Measurements from ENCODE around the gene UST. TPM values are rescaled to one million over a fixed set of nuclear protein-coding genes. Genes with fewer than 3 reads are reported as not detected.

UST gene
- total and polyA plus RNA-seq, 2 of the 8 experiments (the other 6 are each of a cell fraction or from before 2014, with no cell fraction given), result 13.5 to 34.5 TPM

DNA sequence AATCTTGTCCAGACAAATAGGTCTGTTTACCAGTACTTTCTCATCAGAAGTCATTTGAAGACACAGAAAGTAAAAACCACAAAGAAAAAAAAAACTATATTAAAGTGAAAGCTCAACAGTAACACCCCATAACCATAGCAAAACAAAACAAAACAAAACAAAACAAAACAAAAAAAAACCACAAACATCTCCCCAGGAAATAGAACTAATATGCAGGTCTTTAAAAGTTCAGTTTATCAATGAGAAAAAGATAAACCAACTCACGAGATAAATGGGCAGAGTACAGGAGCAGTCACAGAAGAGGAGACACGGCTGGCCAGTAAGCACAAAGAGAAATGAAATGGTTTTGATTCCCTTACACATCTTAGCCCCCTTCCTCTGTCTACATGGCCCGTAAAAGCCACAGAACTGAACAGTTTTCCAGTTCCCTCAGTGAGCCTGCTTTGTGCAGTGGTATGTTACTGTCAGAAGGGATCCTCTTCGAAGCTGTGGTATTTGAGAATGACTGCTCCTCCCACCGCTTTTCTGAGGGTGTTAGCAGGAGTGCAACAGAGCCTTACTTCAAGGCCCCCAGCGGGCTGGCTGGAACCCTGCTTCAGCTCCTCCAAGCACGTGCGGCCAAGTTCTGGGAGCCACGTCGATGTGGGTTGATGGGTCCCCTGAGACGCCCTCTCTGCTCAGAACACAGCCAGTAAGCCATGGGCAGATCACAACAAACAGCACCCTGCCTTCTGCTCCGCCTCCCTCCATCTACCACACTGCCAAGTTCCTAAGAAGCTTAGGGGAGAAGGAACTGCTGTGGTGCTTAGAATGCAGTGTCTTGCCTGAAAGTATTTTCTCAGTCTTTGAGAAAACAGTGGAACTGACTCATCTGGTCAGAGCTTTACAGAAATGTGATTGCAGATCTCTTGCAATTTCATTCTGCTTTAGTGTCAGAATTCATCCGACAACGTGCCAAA lies 14.0 kb downstream of the UST start:
- Histone ChIP-seq H2BK20ac (ENCODE audit: low read length) (no peak overlapping the region), H3K56ac (replicated peaks; ENCODE audit: insufficient read length, low read depth, low read length) (no peak overlapping the region), H3K18ac (ENCODE audit: extremely low read depth, low read length) (no peak overlapping the region; the same call in 1 of the 2 replicates), H3K27me3 (replicated peaks in 1 of 4; ENCODE audit: control insufficient read depth in 3 of 4, extremely low read depth in 1 of 4, insufficient read depth in 3 of 4, low read length in 3 of 4) (no peaks in the 10 kb centered on the region), H3K23ac (ENCODE audit: insufficient read length) (no peak overlapping the region), H2AK5ac (ENCODE audit: low read depth, low read length) (no peak overlapping the region; the same call in 1 of the 2 replicates), H2BK120ac (replicated peaks; ENCODE audit: low read depth, low read length) (no peak overlapping the region), H3K27ac (ENCODE audit: low read depth, low read length) (no peak overlapping the region; the same call in 1 of the 2 replicates), H3K4me1 (replicated peaks in 1 of 4; ENCODE audit: control insufficient read depth in 3 of 4, insufficient read depth in 4 of 4, low read length in 3 of 4) (peaks cover 7 to 18% (median 18%) of the 10 kb centered on the region in 4 experiments), H3K9me3 (ENCODE audit: insufficient read depth in 2 of 2, low read depth in 1 of 2, low read length in 1 of 2) (no peaks in the 10 kb centered on the region), H2BK15ac (ENCODE audit: low read length) (0 out of 2 replicates have a peak overlapping the region, but pooled peaks have one; percentile 66), H3K79me1 (ENCODE audit: low read depth, low read length) (peaks cover 9% of the 10 kb centered on the region), H3K14ac (ENCODE audit: insufficient read length) (no peak overlapping the region), H3K4ac (replicated peaks; ENCODE audit: insufficient read length, low read depth, low read length) (no peak overlapping the region), H4K91ac (replicated peaks; ENCODE audit: insufficient read length, low read length) (no peak overlapping the region), H4K5ac (ENCODE audit: insufficient read length, low read depth, low read length) (no peak overlapping the region), H3K79me2 (ENCODE audit: control insufficient read depth in 1 of 2, insufficient read depth in 2 of 2, low read length in 2 of 2) (peaks cover 15 to 94% of the 10 kb centered on the region in 2 experiments), H4K20me1 (replicated peaks in 1 of 2; ENCODE audit: control insufficient read depth in 1 of 2, insufficient read depth in 2 of 2, low read length in 2 of 2) (peaks cover 3 to 15% of the 10 kb centered on the region in 2 experiments), H3K9ac (replicated peaks in 1 of 4; ENCODE audit: extremely low read depth in 1 of 4, low read depth in 3 of 4, low read length in 3 of 4) (no peak overlapping the region), H3K23me2 (ENCODE audit: low read depth, low read length) (no peaks in the 10 kb centered on the region), H2AFZ (ENCODE audit: low read length) (no peak overlapping the region), H3K4me3 (ENCODE audit: extremely low read depth in 1 of 4, insufficient read depth in 2 of 4, low read depth in 3 of 4, low read length in 4 of 4) (no peak overlapping the region), H3K36me3 (ENCODE audit: control insufficient read depth in 2 of 4, insufficient read depth in 4 of 4, low read length in 3 of 4) (no peaks in the 10 kb centered on the region), H2BK5ac (ENCODE audit: low read depth, low read length) (no peak overlapping the region), H3K4me2 (ENCODE audit: insufficient read depth in 1 of 2, low read depth in 2 of 2, low read length in 2 of 2) (peak overlapping the region in 1 of 2 experiments; percentile 24; a peak in 3 of 4 replicates), H2BK12ac (ENCODE audit: low read depth, low read length) (no peak overlapping the region), H4K8ac (ENCODE audit: extremely low read depth, insufficient read depth, low read length) (peak overlapping the region; percentile 63; the same call in 1 of the 2 replicates)
- FAIRE-seq (no peak), DNase-seq (ENCODE audit: low read depth in 1 of 2, low spot score in 2 of 2) (peak in 1 of 2 experiments; percentile 59)
- 57% methylated on average over 14 of the region's 14 CpGs; no CpG with 5 or more reads in 1 of the 2 experiments for WGBS, 2 experiments (ENCODE audit: extremely low coverage in 1 of 2, insufficient coverage in 1 of 2, insufficient read length in 1 of 2, insufficient replicate concordance in 2 of 2, low coverage in 1 of 2, low lambda C conversion rate in 2 of 2, missing lambda C conversion rate in 1 of 2)
- ChIA-PET CTCF (ENCODE audit: partially characterized antibody) (interaction anchor here (0.5 to 1.0 kb wide), 4 partner anchors 21 to 132 kb away, joined by 3 to 6 read pairs (median 3); no protein-coding TSS in a partner anchor), POLR2A (ENCODE audit: partially characterized antibody) (interaction anchor here (0.7 to 4.4 kb wide), 4 partner anchors 9 to 12 kb away, joined by 3 to 16 read pairs (median 6); partner anchors contain the start of gene UST)
- TF ChIP-seq, protein P1, sequence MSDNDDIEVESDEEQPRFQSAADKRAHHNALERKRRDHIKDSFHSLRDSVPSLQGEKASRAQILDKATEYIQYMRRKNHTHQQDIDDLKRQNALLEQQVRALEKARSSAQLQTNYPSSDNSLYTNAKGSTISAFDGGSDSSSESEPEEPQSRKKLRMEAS (IDR thresholded peaks at IDR 0.05), result peak; percentile 94
- TF ChIP-seq, protein P2, sequence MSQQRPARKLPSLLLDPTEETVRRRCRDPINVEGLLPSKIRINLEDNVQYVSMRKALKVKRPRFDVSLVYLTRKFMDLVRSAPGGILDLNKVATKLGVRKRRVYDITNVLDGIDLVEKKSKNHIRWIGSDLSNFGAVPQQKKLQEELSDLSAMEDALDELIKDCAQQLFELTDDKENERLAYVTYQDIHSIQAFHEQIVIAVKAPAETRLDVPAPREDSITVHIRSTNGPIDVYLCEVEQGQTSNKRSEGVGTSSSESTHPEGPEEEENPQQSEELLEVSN (IDR thresholded peaks at IDR 0.05), result peak; percentile 79
- TF ChIP-seq RAD21 (IDR thresholded peaks at IDR 0.05 in 1 of 2, conservative IDR thresholded peaks at IDR 0.05 in 1 of 2; ENCODE audit: low read depth in 2 of 2, low read length in 2 of 2) (peak in 1 of 2 experiments; percentile 10; a peak in 1 of 4 replicates), EP300 (IDR thresholded peaks at IDR 0.05; ENCODE audit: borderline replicate concordance in 1 of 2, low read depth in 2 of 2, low read length in 2 of 2) (no peak), POLR2A (IDR thresholded peaks at IDR 0.05; ENCODE audit: control extremely low read depth in 1 of 2, low read depth in 2 of 2, low read length in 2 of 2) (peak in 1 of 2 experiments; percentile 33; a peak in 1 of 3 replicates)

Measured in H1 (cell line).